ENCODE measurements around the gene YLPM1.

Gene YLPM1

GRCh38 chr14:74846968-74847665 is 84.0 kb downstream of the YLPM1 start:
- TF ChIP-seq USF1 (IDR thresholded peaks at IDR 0.05) (no peak), TEAD4 (IDR thresholded peaks at IDR 0.05) (no peak), EGR1 (IDR thresholded peaks at IDR 0.05) (no peak), RAD21 (IDR thresholded peaks at IDR 0.05; ENCODE audit: low read depth) (no peak), TCF12 (IDR thresholded peaks at IDR 0.05; ENCODE audit: low read depth) (no peak), CEBPB (IDR thresholded peaks at IDR 0.05) (no peak), CREB1 (IDR thresholded peaks at IDR 0.05; ENCODE audit: low read depth) (no peak), FOXM1 (IDR thresholded peaks at IDR 0.05; ENCODE audit: borderline replicate concordance, low read depth) (no peak), TAF1 (IDR thresholded peaks at IDR 0.05; ENCODE audit: low read depth) (no peak), ZBTB7A (IDR thresholded peaks at IDR 0.05; ENCODE audit: low read depth) (no peak), EP300 (IDR thresholded peaks at IDR 0.05; ENCODE audit: borderline replicate concordance) (no peak), YY1 (IDR thresholded peaks at IDR 0.05; ENCODE audit: low read depth) (no peak), NFIC (IDR thresholded peaks at IDR 0.05) (no peak)
- TF ChIP-seq, protein P1, sequence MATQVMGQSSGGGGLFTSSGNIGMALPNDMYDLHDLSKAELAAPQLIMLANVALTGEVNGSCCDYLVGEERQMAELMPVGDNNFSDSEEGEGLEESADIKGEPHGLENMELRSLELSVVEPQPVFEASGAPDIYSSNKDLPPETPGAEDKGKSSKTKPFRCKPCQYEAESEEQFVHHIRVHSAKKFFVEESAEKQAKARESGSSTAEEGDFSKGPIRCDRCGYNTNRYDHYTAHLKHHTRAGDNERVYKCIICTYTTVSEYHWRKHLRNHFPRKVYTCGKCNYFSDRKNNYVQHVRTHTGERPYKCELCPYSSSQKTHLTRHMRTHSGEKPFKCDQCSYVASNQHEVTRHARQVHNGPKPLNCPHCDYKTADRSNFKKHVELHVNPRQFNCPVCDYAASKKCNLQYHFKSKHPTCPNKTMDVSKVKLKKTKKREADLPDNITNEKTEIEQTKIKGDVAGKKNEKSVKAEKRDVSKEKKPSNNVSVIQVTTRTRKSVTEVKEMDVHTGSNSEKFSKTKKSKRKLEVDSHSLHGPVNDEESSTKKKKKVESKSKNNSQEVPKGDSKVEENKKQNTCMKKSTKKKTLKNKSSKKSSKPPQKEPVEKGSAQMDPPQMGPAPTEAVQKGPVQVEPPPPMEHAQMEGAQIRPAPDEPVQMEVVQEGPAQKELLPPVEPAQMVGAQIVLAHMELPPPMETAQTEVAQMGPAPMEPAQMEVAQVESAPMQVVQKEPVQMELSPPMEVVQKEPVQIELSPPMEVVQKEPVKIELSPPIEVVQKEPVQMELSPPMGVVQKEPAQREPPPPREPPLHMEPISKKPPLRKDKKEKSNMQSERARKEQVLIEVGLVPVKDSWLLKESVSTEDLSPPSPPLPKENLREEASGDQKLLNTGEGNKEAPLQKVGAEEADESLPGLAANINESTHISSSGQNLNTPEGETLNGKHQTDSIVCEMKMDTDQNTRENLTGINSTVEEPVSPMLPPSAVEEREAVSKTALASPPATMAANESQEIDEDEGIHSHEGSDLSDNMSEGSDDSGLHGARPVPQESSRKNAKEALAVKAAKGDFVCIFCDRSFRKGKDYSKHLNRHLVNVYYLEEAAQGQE (IDR thresholded peaks at IDR 0.05; ENCODE audit: low read depth): no peak
- TF ChIP-seq, protein P2, sequence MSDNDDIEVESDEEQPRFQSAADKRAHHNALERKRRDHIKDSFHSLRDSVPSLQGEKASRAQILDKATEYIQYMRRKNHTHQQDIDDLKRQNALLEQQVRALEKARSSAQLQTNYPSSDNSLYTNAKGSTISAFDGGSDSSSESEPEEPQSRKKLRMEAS (IDR thresholded peaks at IDR 0.05): no peak

- no peak for TF ChIP-seq CREB1 (IDR thresholded peaks at IDR 0.05; ENCODE audit: low read depth)
- no peak for TF ChIP-seq EGR1 (IDR thresholded peaks at IDR 0.05)
- no peak for TF ChIP-seq ZBTB7A (IDR thresholded peaks at IDR 0.05; ENCODE audit: low read depth)
These were observed 85.7 kb downstream of the YLPM1 start for GRCh38 chr14:74848768-74849167.

DNA sequence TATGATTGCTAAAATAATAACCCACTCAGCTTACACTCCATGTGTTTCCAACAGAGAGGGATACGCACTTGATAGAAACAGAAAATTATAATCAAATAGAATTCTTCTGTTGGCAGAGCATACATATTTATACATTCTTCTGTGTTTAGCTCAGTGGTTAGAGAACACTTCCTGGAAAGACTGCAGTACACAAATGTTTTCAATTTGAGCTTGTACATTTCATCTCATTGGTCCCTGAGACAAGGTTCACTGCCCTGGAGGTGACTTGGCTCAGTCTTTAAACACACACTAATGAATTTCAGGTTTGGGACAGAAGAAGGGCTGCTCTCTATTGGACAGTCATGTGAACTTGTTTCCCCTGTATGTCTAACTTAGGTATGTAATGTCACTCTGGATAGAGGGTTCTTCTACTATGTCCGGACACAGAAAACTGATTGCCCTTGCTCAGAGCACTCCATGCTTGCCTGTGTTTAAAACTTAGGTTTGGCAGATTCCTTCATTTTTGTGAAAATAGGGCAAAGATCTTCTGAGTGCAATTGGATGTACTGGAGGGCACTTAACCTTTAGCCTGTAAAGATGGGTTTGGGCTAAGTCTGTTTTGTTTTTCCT is 89.9 kb downstream of the YLPM1 start:
- no peak for TF ChIP-seq USF1 (IDR thresholded peaks at IDR 0.05)

DNA sequence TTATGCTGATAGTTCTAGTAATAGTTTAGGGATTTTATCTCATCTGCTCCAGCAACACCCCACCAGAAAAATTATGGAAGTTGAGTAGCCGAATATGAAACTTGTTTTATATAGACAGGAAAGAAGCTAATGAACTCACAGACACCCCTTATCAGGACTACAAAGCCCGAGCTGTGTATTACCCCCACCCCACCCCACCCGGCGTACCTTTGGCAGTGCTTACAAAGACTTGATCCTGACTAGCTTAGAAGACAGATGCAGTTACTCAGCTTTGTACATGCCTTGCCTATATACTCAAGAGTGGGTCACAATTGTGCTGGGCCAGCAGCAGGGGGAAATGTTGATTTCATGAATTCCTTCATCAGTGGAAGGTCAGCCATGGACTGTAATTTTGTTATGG is 90.5 kb downstream of the YLPM1 start:
- TF ChIP-seq USF1 (IDR thresholded peaks at IDR 0.05) (no peak), RAD21 (IDR thresholded peaks at IDR 0.05; ENCODE audit: low read depth) (no peak), TEAD4 (IDR thresholded peaks at IDR 0.05) (no peak), FOXM1 (IDR thresholded peaks at IDR 0.05; ENCODE audit: borderline replicate concordance, low read depth) (no peak), TCF12 (IDR thresholded peaks at IDR 0.05; ENCODE audit: low read depth) (no peak)

DNA sequence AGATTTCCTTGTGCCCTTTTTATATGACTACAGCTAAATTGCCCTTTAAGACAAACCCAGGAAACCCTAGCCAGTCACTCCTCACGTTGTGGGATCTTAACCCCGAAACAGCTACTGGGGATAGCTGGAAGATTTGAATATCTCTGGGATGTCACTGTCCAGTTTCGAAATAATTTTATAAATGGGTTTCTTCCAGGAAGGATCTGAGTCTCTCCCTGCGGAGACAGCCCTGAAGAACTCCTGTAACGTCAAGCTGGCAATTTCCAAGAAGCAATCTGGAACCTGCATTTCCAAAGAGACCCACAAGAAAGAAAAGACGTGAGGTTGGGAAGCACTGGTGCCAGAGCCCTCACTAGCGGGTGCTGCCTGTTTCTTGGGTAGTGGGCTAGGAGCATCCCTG is 91.9 kb downstream of the YLPM1 start:
- TF ChIP-seq EGR1 (IDR thresholded peaks at IDR 0.05) (no peak), TAF1 (IDR thresholded peaks at IDR 0.05; ENCODE audit: low read depth) (no peak)

DNA sequence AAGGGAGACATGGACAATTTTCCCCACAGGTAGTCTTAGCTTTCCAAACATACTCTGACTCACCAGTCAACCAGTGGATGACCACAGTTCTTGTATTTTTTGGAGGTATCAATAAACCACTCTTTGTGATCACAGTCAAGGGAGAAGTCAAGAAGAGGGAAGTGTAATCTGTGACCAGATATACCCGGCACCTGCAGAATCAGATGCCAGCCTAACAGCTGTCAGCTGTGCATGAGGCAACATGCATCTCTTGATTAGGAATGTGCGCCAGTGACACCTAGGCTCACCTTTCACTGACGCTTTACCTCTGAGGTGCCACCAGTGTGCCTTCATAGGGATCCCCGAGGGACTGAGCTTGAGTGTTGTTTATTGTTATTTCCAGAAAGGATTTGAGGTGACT is 92.8 kb downstream of the YLPM1 start:
- TF ChIP-seq CREB1 (IDR thresholded peaks at IDR 0.05; ENCODE audit: low read depth) (no peak), CEBPB (IDR thresholded peaks at IDR 0.05) (no peak), YY1 (IDR thresholded peaks at IDR 0.05; ENCODE audit: low read depth) (no peak), FOXM1 (IDR thresholded peaks at IDR 0.05; ENCODE audit: borderline replicate concordance, low read depth) (no peak), TEAD4 (IDR thresholded peaks at IDR 0.05) (no peak), EP300 (IDR thresholded peaks at IDR 0.05; ENCODE audit: borderline replicate concordance) (no peak), EGR1 (IDR thresholded peaks at IDR 0.05) (no peak), TAF1 (IDR thresholded peaks at IDR 0.05; ENCODE audit: low read depth) (no peak), NFIC (IDR thresholded peaks at IDR 0.05) (no peak), ZBTB7A (IDR thresholded peaks at IDR 0.05; ENCODE audit: low read depth) (no peak), USF1 (IDR thresholded peaks at IDR 0.05) (no peak), TCF12 (IDR thresholded peaks at IDR 0.05; ENCODE audit: low read depth) (no peak), RAD21 (IDR thresholded peaks at IDR 0.05; ENCODE audit: low read depth) (no peak)
- TF ChIP-seq, protein P1 (IDR thresholded peaks at IDR 0.05; ENCODE audit: low read depth): no peak
- TF ChIP-seq, protein P2 (IDR thresholded peaks at IDR 0.05): no peak

Data from Ishikawa (cell line).